ENCODE results near the gene RENBP. TPM values are rescaled to one million over a fixed set of nuclear protein-coding genes. Genes with fewer than 3 reads are reported as not detected.

RENBP gene
- total and polyA plus RNA-seq, 2 of the 13 experiments (the other 11 are each of a cell fraction or from before 2014, with no cell fraction given): 1.4 to 2.6 TPM

GRCh38 chrX:153907456-153907855 is 37.0 kb downstream of the RENBP start (continued):
- TF ChIP-seq TCF12 (IDR thresholded peaks at IDR 0.05) (no peak), TCF12 (CRISPR knock-in tag; IDR thresholded peaks at IDR 0.05) (no peak), SIX1 (CRISPR knock-in tag; IDR thresholded peaks at IDR 0.05; ENCODE audit: borderline replicate concordance) (no peak), ATM (IDR thresholded peaks at IDR 0.05; ENCODE audit: borderline replicate concordance) (no peak), ZNF44 (CRISPR knock-in tag; IDR thresholded peaks at IDR 0.05) (no peak), TOE1 (CRISPR knock-in tag; IDR thresholded peaks at IDR 0.05) (no peak), MAF1 (CRISPR knock-in tag; IDR thresholded peaks at IDR 0.05; ENCODE audit: borderline replicate concordance) (no peak)

DNA sequence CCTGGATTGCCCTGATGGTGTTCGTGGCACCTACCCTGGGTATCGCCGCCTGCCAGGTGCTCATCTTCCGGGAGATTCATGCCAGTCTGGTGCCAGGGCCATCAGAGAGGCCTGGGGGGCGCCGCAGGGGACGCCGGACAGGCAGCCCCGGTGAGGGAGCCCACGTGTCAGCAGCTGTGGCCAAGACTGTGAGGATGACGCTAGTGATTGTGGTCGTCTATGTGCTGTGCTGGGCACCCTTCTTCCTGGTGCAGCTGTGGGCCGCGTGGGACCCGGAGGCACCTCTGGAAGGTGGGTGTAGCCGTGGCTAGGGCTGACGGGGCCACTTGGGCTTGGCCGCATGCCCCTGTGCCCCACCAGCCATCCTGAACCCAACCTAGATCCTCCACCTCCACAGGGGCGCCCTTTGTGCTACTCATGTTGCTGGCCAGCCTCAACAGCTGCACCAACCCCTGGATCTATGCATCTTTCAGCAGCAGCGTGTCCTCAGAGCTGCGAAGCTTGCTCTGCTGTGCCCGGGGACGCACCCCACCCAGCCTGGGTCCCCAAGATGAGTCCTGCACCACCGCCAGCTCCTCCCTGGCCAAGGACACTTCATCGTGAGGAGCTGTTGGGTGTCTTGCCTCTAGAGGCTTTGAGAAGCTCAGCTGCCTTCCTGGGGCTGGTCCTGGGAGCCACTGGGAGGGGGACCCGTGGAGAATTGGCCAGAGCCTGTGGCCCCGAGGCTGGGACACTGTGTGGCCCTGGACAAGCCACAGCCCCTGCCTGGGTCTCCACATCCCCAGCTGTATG is 38.1 kb downstream of the RENBP start:
- in situ Hi-C loops (cut with HindIII; ENCODE audit: extremely low pct_ligation_motif_present, low pct_unique_long_range_greater_than_20kb): no loop called here
- Histone ChIP-seq H3K4me2 (ENCODE audit: low read depth, low read length) (no peak overlapping the region), H3K27me3 (ENCODE audit: control insufficient read depth in 1 of 2, insufficient read depth in 2 of 2, low read length in 2 of 2) (peaks cover 2 to 10% of the 10 kb centered on the region in 2 experiments; a peak in 2 of 5 replicates), H4K20me1 (ENCODE audit: insufficient read depth, low read length) (no peaks in the 10 kb centered on the region), H3K79me2 (ENCODE audit: insufficient read depth, low read length) (no peaks in the 10 kb centered on the region), H3K4me1 (ENCODE audit: insufficient read depth, low read length) (peaks cover 3% of the 10 kb centered on the region), H3K36me3 (replicated peaks in 1 of 2; ENCODE audit: control insufficient read depth in 1 of 2, insufficient read depth in 2 of 2, low read length in 2 of 2) (no peaks in the 10 kb centered on the region), H3K27ac (ENCODE audit: extremely low read length, insufficient read depth, low read length) (no peak overlapping the region), H2AFZ (ENCODE audit: low read length) (no peak overlapping the region), H3K4me3 (replicated peaks in 1 of 3; ENCODE audit: insufficient read depth in 1 of 3, low read depth in 2 of 3, low read length in 3 of 3) (no peak overlapping the region), H3K9ac (ENCODE audit: insufficient read depth, low read depth, low read length) (no peak overlapping the region), H3K9me3 (ENCODE audit: low read length) (no peaks in the 10 kb centered on the region)
- DNase-seq (ENCODE audit: low spot score): no peak
- no CpG with 5 or more reads among the region's 27 CpGs for WGBS (ENCODE audit: low lambda C conversion rate)
- intact Hi-C loops (cut with micrococcal nuclease; ENCODE audit: unreplicated experiment): no loop called here
- ATAC-seq: no peak
- no TSS peak for BruUV-seq (replicated peaks)
- ChIA-PET POLR2A (no interaction called here), CTCF (ENCODE audit: low intra/inter-chr PET ratio, low total read pairs) (no interaction called here)
- no peak for FAIRE-seq
- no peak for TF ChIP-seq ATAD3A (CRISPR knock-in tag; IDR thresholded peaks at IDR 0.05)
- TF ChIP-seq TCF12 (IDR thresholded peaks at IDR 0.05): no peak
- TF ChIP-seq TCF12 (CRISPR knock-in tag; IDR thresholded peaks at IDR 0.05): no peak
- TF ChIP-seq FIP1L1 (IDR thresholded peaks at IDR 0.05; ENCODE audit: borderline replicate concordance, insufficient read depth, low read depth, low read length): no peak
- no peak for TF ChIP-seq RNF2 (conservative IDR thresholded peaks at IDR 0.05; ENCODE audit: low read depth)
- TF ChIP-seq SOX5 (CRISPR knock-in tag; IDR thresholded peaks at IDR 0.05; ENCODE audit: borderline replicate concordance): no peak
- TF ChIP-seq ARHGAP35 (CRISPR knock-in tag; IDR thresholded peaks at IDR 0.05; ENCODE audit: borderline replicate concordance): no peak
- no peak for TF ChIP-seq TAF1 (CRISPR knock-in tag; IDR thresholded peaks at IDR 0.05)
- TF ChIP-seq KLF16 (CRISPR knock-in tag; IDR thresholded peaks at IDR 0.05): no peak
- no peak for TF ChIP-seq ETV5 (CRISPR knock-in tag; IDR thresholded peaks at IDR 0.05; ENCODE audit: borderline replicate concordance)
- TF ChIP-seq JARID2 (CRISPR knock-in tag; IDR thresholded peaks at IDR 0.05; ENCODE audit: insufficient replicate concordance): no peak
- TF ChIP-seq CSRNP2 (CRISPR knock-in tag; conservative IDR thresholded peaks at IDR 0.05; ENCODE audit: low read depth): no peak
- no peak for TF ChIP-seq JUND (CRISPR knock-in tag; IDR thresholded peaks at IDR 0.05)
- no peak for TF ChIP-seq ZBTB7A (CRISPR knock-in tag; IDR thresholded peaks at IDR 0.05)
- TF ChIP-seq, protein P1, sequence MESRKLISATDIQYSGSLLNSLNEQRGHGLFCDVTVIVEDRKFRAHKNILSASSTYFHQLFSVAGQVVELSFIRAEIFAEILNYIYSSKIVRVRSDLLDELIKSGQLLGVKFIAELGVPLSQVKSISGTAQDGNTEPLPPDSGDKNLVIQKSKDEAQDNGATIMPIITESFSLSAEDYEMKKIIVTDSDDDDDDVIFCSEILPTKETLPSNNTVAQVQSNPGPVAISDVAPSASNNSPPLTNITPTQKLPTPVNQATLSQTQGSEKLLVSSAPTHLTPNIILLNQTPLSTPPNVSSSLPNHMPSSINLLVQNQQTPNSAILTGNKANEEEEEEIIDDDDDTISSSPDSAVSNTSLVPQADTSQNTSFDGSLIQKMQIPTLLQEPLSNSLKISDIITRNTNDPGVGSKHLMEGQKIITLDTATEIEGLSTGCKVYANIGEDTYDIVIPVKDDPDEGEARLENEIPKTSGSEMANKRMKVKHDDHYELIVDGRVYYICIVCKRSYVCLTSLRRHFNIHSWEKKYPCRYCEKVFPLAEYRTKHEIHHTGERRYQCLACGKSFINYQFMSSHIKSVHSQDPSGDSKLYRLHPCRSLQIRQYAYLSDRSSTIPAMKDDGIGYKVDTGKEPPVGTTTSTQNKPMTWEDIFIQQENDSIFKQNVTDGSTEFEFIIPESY (CRISPR knock-in tag; IDR thresholded peaks at IDR 0.05): no peak
- no peak for TF ChIP-seq ZNF205 (CRISPR knock-in tag; IDR thresholded peaks at IDR 0.05)
- TF ChIP-seq GTF3A (CRISPR knock-in tag; conservative IDR thresholded peaks at IDR 0.05): no peak

Measured in HepG2 (cell line).